Stimulated activated CD8-positive, alpha-beta memory T cell treated with anti-CD3 and anti-CD28 coated beads, Interleukin-4, amount 100 ng/mL, for 48 hours (primary cell): ENCODE measurements around the gene TRPM6.

Experiments used
- DNase-seq: peaks from one replicate; pipeline ENCODE4 v3.0.0-alpha.2; 2020

Gene TRPM6

GRCh38 chr9:74691058-74691457 is 196.7 kb downstream of the TRPM6 start:
- DNase-seq, result no peak

GRCh38 chr9:74683322-74683721 is 204.4 kb downstream of the TRPM6 start:
- no peak for DNase-seq

GRCh38 chr9:74681906-74682305 is 205.8 kb downstream of the TRPM6 start:
- DNase-seq, result no peak

- DNase-seq, result no peak
These were observed 213.6 kb downstream of the TRPM6 start for GRCh38 chr9:74674077-74674476.
